Breast epithelium (tissue), 4 donors: ENCODE data around the gene CXXC1. TPM values are rescaled to one million over a fixed set of nuclear protein-coding genes. Genes with fewer than 3 reads are reported as not detected.

Experiments
- DNase-seq, 2 donors: peaks; one replicate each; pipeline ENCODE4 v3.0.0-alpha.2; 2019; ENCODE audit warnings: low spot score in 2 of 2
- H3K27ac ChIP-seq, 2 donors: fragments of 200-600 bp; sonication (generic) in 1 of 2; one replicate each; pipeline ENCODE4 v1.5.1; 2016 to 2019; ENCODE audit warnings: mild to moderate bottlenecking in 1 of 2
- H3K27me3 ChIP-seq, 2 donors: fragments of 200-600 bp; sonication (generic) in 1 of 2; one replicate each; pipeline versions ENCODE4 v1.5.1 to v1.6.0; 2017 to 2019; ENCODE audit warnings: control low read depth in 1 of 2, mild to moderate bottlenecking in 1 of 2
- H3K36me3 ChIP-seq: fragments of 200-600 bp; one replicate; pipeline ENCODE4 v1.5.1; 2019
- H3K4me1 ChIP-seq, 2 donors: fragments of 200-600 bp; sonication (generic); one replicate each; pipeline ENCODE4 v1.5.1; 2016 to 2019; ENCODE audit warnings: control low read depth in 1 of 2
- H3K4me3 ChIP-seq, 3 donors: fragments of 200-600 bp; sonication (generic); 1 replicate in 2 of 3; 2 replicates in 1 of 3; pipeline ENCODE4 v1.5.1; 2016 to 2019; ENCODE audit warnings: mild to moderate bottlenecking in 3 of 3, moderate library complexity in 2 of 3
- H3K9me3 ChIP-seq, 2 donors: fragments of 200-600 bp; sonication (generic) in 1 of 2; one replicate each; pipeline ENCODE4 v1.5.1; 2016 to 2019; ENCODE audit warnings: control low read depth in 1 of 2
- CTCF ChIP-seq, 3 donors: fragments of 450-650 bp; IDR thresholded peaks; one replicate each; pipeline ENCODE4 v1.5.1; 2016 to 2017; ENCODE audit warnings: antibody characterized with exemption in 3 of 3, mild to moderate bottlenecking in 3 of 3, moderate library complexity in 3 of 3
- POLR2A ChIP-seq: fragments of 450-650 bp; IDR thresholded peaks from one replicate; pipeline ENCODE4 v1.6.1; 2016; ENCODE audit warnings: antibody characterized with exemption, mild to moderate bottlenecking, moderate library complexity
- POLR2AphosphoS5 ChIP-seq, 3 donors: sonication (generic); formaldehyde crosslinking; IDR thresholded peaks; one replicate each; pipeline ENCODE4 v1.6.1; 2017; ENCODE audit warnings: antibody characterized with exemption in 3 of 3
- intact Hi-C: fragments of 100-400 bp; cut with DNase I; formaldehyde crosslinking; loops from one replicate; pipeline ENCODE4 v1.15.1; 2023; ENCODE audit warnings: low total_unique reads
- total RNA-seq, 3 donors: library from RNA; depleted of rRNA; stranded (reverse); fragments of >200 nt; gene quantifications; one replicate each; pipeline ENCODE4 v1.1.0, GENCODE V29; 2016

The CXXC1 gene
- total RNA-seq, 3 donors from 2014 or later = 50.6 to 64.2 (median 61.5) TPM

DNA sequence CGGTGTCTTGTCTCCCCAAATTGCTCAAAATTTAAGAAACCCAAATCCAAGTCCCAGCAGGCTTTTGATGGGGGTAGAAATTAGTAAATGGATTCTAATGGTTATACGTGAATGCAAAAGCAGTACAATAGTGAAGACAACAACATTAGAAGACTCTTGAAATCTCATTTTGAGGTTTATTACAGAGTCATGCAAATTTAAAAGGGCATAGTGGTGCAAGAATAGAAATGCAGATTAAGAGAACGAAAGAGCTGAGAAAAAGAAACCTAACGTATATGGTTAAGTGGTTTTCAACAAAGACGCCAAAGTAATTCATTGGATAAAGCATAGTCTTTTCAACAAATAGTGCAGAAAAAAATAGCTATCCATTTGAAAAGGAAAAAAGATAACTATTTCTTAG lies 33.2 kb upstream of the CXXC1 start:
- no peaks in the 10 kb centered on the region for H3K36me3 ChIP-seq
- H3K4me1 ChIP-seq = no peaks in the 10 kb centered on the region
- H3K27me3 ChIP-seq = peaks cover 0 to under 1% of the 10 kb centered on the region in 2 donors
- no peak overlapping the region for H3K4me3 ChIP-seq
- H3K27ac ChIP-seq = no peak overlapping the region
- intact Hi-C loops = no loop called here
- H3K9me3 ChIP-seq = no peaks in the 10 kb centered on the region
- no peak for TF ChIP-seq POLR2AphosphoS5 (IDR thresholded peaks at IDR 0.05)
- TF ChIP-seq POLR2A = no peak
- no peak for TF ChIP-seq CTCF (IDR thresholded peaks at IDR 0.05)
- no peak for DNase-seq

DNA sequence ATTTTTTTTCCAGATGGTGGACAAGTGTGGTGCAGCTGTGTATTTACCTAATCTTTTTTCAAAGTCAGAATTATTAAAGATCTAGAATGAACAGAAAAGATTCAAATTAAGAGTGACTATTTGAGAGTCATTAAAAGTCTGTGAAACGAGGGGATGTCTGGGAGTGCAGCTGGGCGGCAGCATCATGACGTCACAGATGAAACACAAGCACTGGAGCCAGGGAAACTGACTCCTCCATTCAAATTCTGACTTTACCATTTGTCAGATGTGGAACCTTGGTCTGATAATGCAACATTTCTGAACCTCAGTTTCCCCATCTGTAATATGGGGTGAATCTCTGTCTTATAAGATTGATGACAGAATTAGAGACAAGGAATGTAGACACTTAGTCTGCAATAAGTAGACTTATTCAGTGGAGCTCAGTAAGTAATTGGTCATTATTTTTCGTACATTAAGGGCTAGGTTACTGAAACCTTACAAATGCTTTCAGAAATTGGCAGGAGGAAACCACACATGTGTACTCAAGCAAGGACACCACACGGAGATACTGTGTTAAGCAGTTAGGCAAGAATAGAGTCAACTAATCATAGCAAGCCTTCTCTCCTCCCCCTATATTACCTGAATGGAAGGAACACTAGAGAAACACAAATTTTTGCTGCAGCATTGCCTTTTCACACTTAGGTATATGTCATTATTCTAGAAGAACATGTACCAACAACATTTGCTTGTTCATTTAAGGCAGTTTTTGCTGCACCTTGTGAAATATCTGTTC lies 27.8 kb upstream of the CXXC1 start:
- Histone ChIP-seq H3K27ac (no peak overlapping the region), H3K36me3 (no peaks in the 10 kb centered on the region), H3K9me3 (no peaks in the 10 kb centered on the region), H3K4me3 (no peak overlapping the region), H3K4me1 (no peaks in the 10 kb centered on the region), H3K27me3 (peaks cover 0 to 6% of the 10 kb centered on the region in 2 donors)
- DNase-seq = no peak
- intact Hi-C loops = no loop called here
- TF ChIP-seq POLR2A (no peak), CTCF (IDR thresholded peaks at IDR 0.05) (no peak), POLR2AphosphoS5 (IDR thresholded peaks at IDR 0.05) (no peak)

DNA sequence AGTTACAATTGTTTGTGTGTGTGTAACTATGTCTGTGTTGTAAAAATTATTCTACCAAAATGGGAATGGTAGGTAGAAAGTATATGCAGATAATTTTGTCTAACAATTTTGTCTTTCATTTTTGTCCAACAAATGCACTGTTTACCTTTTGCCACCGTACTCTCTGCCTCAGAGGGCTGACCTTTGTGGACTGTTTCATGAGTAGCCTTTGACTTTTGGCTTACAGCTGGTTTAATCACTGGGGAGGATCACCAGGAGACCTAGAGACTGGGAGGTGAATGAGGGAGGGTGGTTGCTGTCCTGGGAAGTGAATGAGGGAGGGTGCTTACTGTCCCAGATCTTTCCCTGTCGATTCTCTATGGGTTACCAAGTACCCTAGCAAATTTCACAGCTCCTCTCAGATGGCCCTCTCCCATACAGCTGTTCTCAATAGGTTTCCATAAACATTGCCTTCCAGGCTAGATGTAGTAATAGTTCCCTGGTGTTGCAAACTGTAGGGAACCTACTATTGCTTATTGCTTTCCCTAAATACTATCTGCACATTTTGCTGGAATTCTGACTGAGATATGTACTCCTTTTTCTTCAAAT lies 26.5 kb upstream of the CXXC1 start:
- Histone ChIP-seq H3K27me3 (peaks cover 0 to 6% of the 10 kb centered on the region in 2 donors), H3K4me3 (no peak overlapping the region), H3K27ac (no peak overlapping the region), H3K4me1 (no peaks in the 10 kb centered on the region), H3K36me3 (no peaks in the 10 kb centered on the region), H3K9me3 (no peaks in the 10 kb centered on the region)
- DNase-seq = no peak
- TF ChIP-seq POLR2AphosphoS5 (IDR thresholded peaks at IDR 0.05) = no peak
- TF ChIP-seq CTCF (IDR thresholded peaks at IDR 0.05) = no peak
- no peak for TF ChIP-seq POLR2A
- intact Hi-C loops = no loop called here

DNA sequence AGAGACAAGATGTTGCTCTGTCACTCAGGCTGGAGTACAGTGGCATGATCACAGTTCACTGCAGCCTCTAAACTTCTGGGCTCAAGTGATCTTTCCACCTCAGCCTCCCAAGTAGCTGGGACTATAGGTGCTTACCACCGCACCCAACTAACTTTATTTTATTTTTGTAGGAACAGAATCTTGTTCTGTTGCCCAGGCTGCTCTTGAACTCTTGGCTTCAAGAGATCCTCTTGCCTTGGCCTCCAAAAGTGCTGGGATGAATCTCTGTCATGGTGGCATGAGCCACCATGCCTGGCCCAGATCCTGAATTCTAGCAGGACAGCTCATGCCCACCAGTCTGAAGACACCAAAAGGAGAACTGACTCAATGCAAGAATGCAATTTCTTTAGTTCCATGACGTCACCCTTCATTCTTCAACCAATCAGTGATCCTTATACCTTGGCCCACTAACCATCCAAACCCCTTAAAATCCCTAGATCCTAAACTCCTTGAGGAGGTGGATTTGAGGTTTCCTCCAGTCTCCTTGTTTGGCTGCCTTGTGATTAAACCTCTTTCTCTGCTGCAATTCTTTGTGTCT lies 25.6 kb upstream of the CXXC1 start:
- no peak for TF ChIP-seq POLR2AphosphoS5 (IDR thresholded peaks at IDR 0.05)
- no peak for TF ChIP-seq CTCF (IDR thresholded peaks at IDR 0.05)
- TF ChIP-seq POLR2A = no peak
- Histone ChIP-seq H3K27ac (no peak overlapping the region), H3K4me3 (no peak overlapping the region), H3K9me3 (no peaks in the 10 kb centered on the region), H3K27me3 (peaks cover 0 to 6% of the 10 kb centered on the region in 2 donors), H3K4me1 (no peaks in the 10 kb centered on the region), H3K36me3 (no peaks in the 10 kb centered on the region)
- intact Hi-C loops = no loop called here
- DNase-seq = no peak
